Measurements from ENCODE around the gene ARHGAP19. TPM values are rescaled to one million over a fixed set of nuclear protein-coding genes. Genes with fewer than 3 reads are reported as not detected.

The ARHGAP19 gene
- polyA plus RNA-seq, 1 donor = 17.2 TPM

DNA sequence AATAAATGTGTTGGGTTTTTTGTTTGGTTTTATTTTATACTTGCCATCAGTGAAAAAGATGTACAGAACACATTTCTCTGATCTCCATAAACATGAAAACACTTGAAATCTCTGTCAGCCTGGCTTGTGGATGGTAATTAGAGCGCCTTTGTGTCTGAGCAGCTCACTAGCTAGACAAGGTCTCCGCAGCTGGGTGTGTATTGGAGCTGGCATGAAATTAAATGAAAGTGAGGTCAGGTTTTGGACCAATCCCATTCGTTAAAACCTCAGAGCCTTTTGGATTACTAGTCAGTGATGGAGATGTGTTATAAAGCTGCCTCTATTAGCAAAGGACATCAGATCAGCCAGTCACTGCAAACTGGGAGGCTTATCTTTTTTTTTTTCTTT is 29.4 kb upstream of the ARHGAP19 start:
- peaks cover 11% of the 10 kb centered on the region for H3K4me1 ChIP-seq (ENCODE audit: control insufficient read depth, insufficient read depth, low read length)
- no peak overlapping the region for H3K27ac ChIP-seq (ENCODE audit: low read length)
- no peaks in the 10 kb centered on the region for H3K9me3 ChIP-seq (ENCODE audit: control insufficient read depth, low read depth, low read length)
- WGBS (ENCODE audit: insufficient coverage, low lambda C conversion rate) = no CpG with 5 or more reads among the region's 3 CpGs
- H3K27me3 ChIP-seq (ENCODE audit: control insufficient read depth, insufficient read depth, low read length) = peaks cover 21% of the 10 kb centered on the region
- no peaks in the 10 kb centered on the region for H3K36me3 ChIP-seq (ENCODE audit: control insufficient read depth, insufficient read depth, low read length)
- H3K4me3 ChIP-seq (ENCODE audit: low read length) = no peak overlapping the region
- no peak for DNase-seq

DNA sequence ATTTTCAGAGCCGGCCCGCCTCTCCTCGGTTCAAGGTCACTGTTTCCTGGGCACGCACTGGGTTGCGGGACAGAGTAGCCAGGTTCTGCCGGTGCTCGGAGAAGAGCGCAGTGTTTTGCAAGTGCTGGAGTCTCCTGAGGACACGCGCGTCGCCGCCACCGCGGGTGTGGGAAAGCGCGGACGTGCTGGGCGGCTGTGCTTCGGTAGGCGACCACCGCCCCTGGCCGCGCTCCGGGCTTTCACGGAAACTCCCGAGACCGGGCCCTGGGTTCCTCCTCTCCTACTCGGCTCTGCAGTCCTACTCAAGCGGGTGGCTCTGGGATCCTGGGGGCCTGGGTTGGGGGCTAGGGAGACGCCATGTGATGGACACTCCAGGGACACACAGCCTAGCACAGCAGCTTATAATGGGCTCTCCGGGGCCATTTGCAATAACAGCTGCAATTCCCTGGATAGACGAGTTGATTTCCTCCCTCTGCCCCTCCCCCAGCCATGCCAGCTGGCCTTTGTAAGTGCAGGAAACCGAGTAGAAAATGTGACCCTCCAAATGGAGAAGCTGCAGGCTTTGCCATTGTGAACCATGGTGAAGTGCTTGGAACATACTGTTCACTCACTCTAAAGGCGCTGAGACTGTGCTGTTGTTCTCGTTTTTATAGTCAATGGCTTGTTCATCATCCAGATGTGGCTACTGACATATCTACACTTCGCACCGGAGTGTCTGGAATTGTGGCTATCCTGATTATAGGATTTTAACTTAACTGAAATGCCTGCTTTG is 28.8 kb upstream of the ARHGAP19 start:
- H3K4me1 ChIP-seq (ENCODE audit: control insufficient read depth, insufficient read depth, low read length) = peaks cover 11% of the 10 kb centered on the region
- H3K9me3 ChIP-seq (ENCODE audit: control insufficient read depth, low read depth, low read length) = no peaks in the 10 kb centered on the region
- peak in 1 of 2 donors; percentile 44 for DNase-seq
- WGBS (ENCODE audit: insufficient coverage, low lambda C conversion rate) = no CpG with 5 or more reads among the region's 38 CpGs
- no peaks in the 10 kb centered on the region for H3K36me3 ChIP-seq (ENCODE audit: control insufficient read depth, insufficient read depth, low read length)
- H3K27ac ChIP-seq (ENCODE audit: low read length) = no peak overlapping the region
- peaks cover 21% of the 10 kb centered on the region for H3K27me3 ChIP-seq (ENCODE audit: control insufficient read depth, insufficient read depth, low read length)
- peak overlapping the region; percentile 52 for H3K4me3 ChIP-seq (ENCODE audit: low read length)

DNA sequence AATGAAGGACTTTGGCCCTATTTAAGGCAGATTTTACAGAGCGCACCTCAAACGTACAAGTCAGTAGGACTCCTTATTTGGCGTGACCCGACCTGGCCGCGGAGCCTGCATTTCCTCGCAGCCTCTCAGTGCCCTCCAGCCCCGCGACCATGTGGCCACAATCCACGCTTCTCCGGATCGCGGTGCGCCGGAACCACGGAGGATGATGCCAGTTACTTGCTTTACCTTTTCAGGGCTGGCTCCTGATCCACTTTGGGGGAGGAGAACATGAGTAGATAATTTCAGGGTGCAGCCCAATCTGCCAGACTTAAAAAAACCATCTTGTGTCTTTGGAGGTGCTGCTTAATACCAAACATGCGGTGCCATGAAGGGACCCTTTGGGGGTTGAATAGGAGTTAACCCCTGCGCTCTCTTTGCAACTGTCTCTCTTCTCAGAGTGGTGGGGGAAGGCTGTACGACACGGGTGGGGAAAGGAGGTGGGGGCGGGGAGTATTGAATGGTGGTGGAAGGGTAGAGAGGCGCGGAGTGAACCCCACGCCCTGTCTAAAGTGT is 28.1 kb upstream of the ARHGAP19 start:
- Histone ChIP-seq H3K4me1 (ENCODE audit: control insufficient read depth, insufficient read depth, low read length) (peaks cover 11% of the 10 kb centered on the region), H3K27ac (ENCODE audit: low read length) (no peak overlapping the region), H3K9me3 (ENCODE audit: control insufficient read depth, low read depth, low read length) (no peaks in the 10 kb centered on the region), H3K4me3 (ENCODE audit: low read length) (peak overlapping the region; percentile 52), H3K36me3 (ENCODE audit: control insufficient read depth, insufficient read depth, low read length) (no peaks in the 10 kb centered on the region), H3K27me3 (ENCODE audit: control insufficient read depth, insufficient read depth, low read length) (peaks cover 21% of the 10 kb centered on the region)
- no CpG with 5 or more reads among the region's 24 CpGs for WGBS (ENCODE audit: insufficient coverage, low lambda C conversion rate)
- DNase-seq = no peak

GRCh38 chr10:97319671-97320479 is 27.4 kb upstream of the ARHGAP19 start:
- no CpG with 5 or more reads among the region's 83 CpGs for WGBS (ENCODE audit: insufficient coverage, low lambda C conversion rate)
- H3K27me3 ChIP-seq (ENCODE audit: control insufficient read depth, insufficient read depth, low read length) = peaks cover 21% of the 10 kb centered on the region
- peak overlapping the region; percentile 24 for H3K27ac ChIP-seq (ENCODE audit: low read length)
- H3K9me3 ChIP-seq (ENCODE audit: control insufficient read depth, low read depth, low read length) = no peaks in the 10 kb centered on the region
- H3K36me3 ChIP-seq (ENCODE audit: control insufficient read depth, insufficient read depth, low read length) = no peaks in the 10 kb centered on the region
- H3K4me3 ChIP-seq (ENCODE audit: low read length) = peak overlapping the region; percentile 74
- peaks cover 11% of the 10 kb centered on the region for H3K4me1 ChIP-seq (ENCODE audit: control insufficient read depth, insufficient read depth, low read length)
- peak in 1 of 2 donors; percentile 75 for DNase-seq

GRCh38 chr10:97318772-97319651 is 26.6 kb upstream of the ARHGAP19 start, which contains the start of gene FRAT1:
FRAT1 (plus strand) TSS chr10:97319271; CDS start chr10:97319454, 183 bp downstream.
- H3K27me3 ChIP-seq (ENCODE audit: control insufficient read depth, insufficient read depth, low read length) = peaks cover 21% of the 10 kb centered on the region
- peak within 1 kb of the TSS; percentile 74 for H3K4me3 ChIP-seq (ENCODE audit: low read length)
- peaks cover 11% of the 10 kb centered on the region for H3K4me1 ChIP-seq (ENCODE audit: control insufficient read depth, insufficient read depth, low read length)
- DNase-seq = peak; percentile 80 to 94
- no peaks in the 10 kb centered on the region for H3K36me3 ChIP-seq (ENCODE audit: control insufficient read depth, insufficient read depth, low read length)
- no peaks in the 10 kb centered on the region for H3K9me3 ChIP-seq (ENCODE audit: control insufficient read depth, low read depth, low read length)
- no CpG with 5 or more reads among the region's 79 CpGs for WGBS (ENCODE audit: insufficient coverage, low lambda C conversion rate)
- H3K27ac ChIP-seq (ENCODE audit: low read length) = peak within 1 kb of the TSS; percentile 92

DNA sequence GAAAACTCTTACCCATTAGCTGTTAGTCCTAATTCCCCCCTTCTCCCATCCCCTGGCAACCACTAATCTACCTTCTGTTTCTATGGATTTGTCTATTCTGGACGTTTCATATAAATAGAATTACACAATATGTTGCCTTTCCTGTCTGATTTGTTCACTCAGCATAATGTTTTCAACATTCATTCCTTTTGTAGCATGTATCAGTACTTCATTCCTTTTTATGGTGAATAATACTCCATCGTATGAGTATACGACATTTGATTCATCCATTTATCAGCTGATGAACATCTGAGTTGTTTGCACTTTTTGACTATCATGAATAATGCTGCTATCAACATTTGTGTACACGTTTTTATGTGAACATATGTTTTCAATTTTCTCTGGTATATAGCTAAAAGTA is 22.2 kb upstream of the ARHGAP19 start:
- Histone ChIP-seq H3K36me3 (ENCODE audit: control insufficient read depth, insufficient read depth, low read length) (no peaks in the 10 kb centered on the region), H3K4me3 (ENCODE audit: low read length) (no peak overlapping the region), H3K9me3 (ENCODE audit: control insufficient read depth, low read depth, low read length) (no peaks in the 10 kb centered on the region), H3K27ac (ENCODE audit: low read length) (no peak overlapping the region), H3K27me3 (ENCODE audit: control insufficient read depth, insufficient read depth, low read length) (no peaks in the 10 kb centered on the region), H3K4me1 (ENCODE audit: control insufficient read depth, insufficient read depth, low read length) (peaks cover 3% of the 10 kb centered on the region)
- 33% methylated on average over 1 of the region's 4 CpGs for WGBS (ENCODE audit: insufficient coverage, low lambda C conversion rate)
- no peak for DNase-seq

GRCh38 chr10:97312897-97313296 is 20.5 kb upstream of the ARHGAP19 start:
- no peaks in the 10 kb centered on the region for H3K27me3 ChIP-seq (ENCODE audit: control insufficient read depth, insufficient read depth, low read length)
- no peak overlapping the region for H3K4me3 ChIP-seq (ENCODE audit: low read length)
- H3K27ac ChIP-seq (ENCODE audit: low read length) = no peak overlapping the region
- WGBS (ENCODE audit: insufficient coverage, low lambda C conversion rate) = 67% methylated on average over 1 of the region's 6 CpGs
- no peaks in the 10 kb centered on the region for H3K9me3 ChIP-seq (ENCODE audit: control insufficient read depth, low read depth, low read length)
- no peak for DNase-seq
- H3K4me1 ChIP-seq (ENCODE audit: control insufficient read depth, insufficient read depth, low read length) = no peaks in the 10 kb centered on the region
- no peaks in the 10 kb centered on the region for H3K36me3 ChIP-seq (ENCODE audit: control insufficient read depth, insufficient read depth, low read length)

DNA sequence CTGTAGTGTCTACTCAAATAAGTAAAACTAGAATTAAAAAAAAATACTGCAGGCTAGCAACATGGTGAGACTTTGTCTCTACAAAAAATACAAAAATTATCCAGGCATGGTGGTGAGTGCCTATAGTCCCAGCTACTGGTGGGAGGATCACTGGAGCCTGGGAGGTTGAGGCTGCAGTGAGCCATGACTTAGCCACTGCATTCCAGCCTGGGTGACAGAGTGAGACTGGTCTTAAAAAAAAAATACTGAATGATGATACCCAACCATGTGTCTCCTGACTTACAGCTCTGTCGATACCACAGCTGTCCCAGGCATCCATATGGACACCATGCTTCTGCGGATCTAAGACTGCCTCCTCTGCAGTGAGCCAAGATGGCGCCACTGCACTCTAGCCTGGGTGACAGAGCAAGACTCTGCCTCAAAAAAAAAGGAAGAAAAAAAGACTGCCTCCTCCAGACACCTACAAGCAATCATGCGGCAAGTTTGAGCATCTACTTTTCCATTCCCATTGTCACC is 18.7 kb upstream of the ARHGAP19 start:
- Histone ChIP-seq H3K27ac (ENCODE audit: low read length) (no peak overlapping the region), H3K36me3 (ENCODE audit: control insufficient read depth, insufficient read depth, low read length) (no peaks in the 10 kb centered on the region), H3K27me3 (ENCODE audit: control insufficient read depth, insufficient read depth, low read length) (no peaks in the 10 kb centered on the region), H3K4me1 (ENCODE audit: control insufficient read depth, insufficient read depth, low read length) (no peaks in the 10 kb centered on the region), H3K4me3 (ENCODE audit: low read length) (no peak overlapping the region), H3K9me3 (ENCODE audit: control insufficient read depth, low read depth, low read length) (no peaks in the 10 kb centered on the region)
- WGBS (ENCODE audit: insufficient coverage, low lambda C conversion rate) = no CpG with 5 or more reads among the region's 4 CpGs
- no peak for DNase-seq

- Histone ChIP-seq H3K27me3 (ENCODE audit: control insufficient read depth, insufficient read depth, low read length) (no peaks in the 10 kb centered on the region), H3K9me3 (ENCODE audit: control insufficient read depth, low read depth, low read length) (no peaks in the 10 kb centered on the region), H3K4me1 (ENCODE audit: control insufficient read depth, insufficient read depth, low read length) (no peaks in the 10 kb centered on the region), H3K27ac (ENCODE audit: low read length) (no peak overlapping the region), H3K4me3 (ENCODE audit: low read length) (no peak overlapping the region), H3K36me3 (ENCODE audit: control insufficient read depth, insufficient read depth, low read length) (no peaks in the 10 kb centered on the region)
- 0% methylated on average over 1 of the region's 10 CpGs for WGBS (ENCODE audit: insufficient coverage, low lambda C conversion rate)
- no peak for DNase-seq
These were observed 15.7 kb upstream of the ARHGAP19 start for GRCh38 chr10:97307866-97308780.

All from large intestine (tissue), 3 donors.